Measurements from ENCODE around the gene FBXO38.
"Not testable (repeated sequence)": the region's sequence is repeated elsewhere in the genome, so short reads cannot be mapped to it uniquely, and the experiment has no call there.

DNA sequence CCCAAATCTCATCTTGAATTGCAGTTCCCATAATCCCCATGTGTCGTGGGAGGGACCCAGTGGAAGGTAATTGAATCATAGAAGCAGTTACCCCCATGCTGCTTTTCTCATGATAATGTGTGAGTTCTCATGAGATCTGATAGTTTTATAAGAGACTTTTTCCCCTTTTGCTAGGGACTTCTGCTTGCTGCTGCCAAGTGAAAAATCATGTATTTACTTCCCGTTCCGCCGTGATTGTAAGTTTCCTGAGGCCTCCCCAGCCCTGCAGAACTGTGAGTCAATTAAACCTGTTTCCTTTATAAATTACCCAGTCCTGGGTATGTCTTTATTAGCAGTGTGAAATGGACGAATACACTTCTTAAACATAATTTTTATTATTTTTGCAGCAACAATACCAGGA, 85.0 kb downstream of the FBXO38 start:
- TF ChIP-seq CTCF, POLR2A (IDR thresholded peaks at IDR 0.05): not testable (repeated sequence)

Measured in adrenal gland (tissue), 5 donors.